ENCODE measurements around the gene SCN1A.
"Not testable (repeated sequence)": the region's sequence is repeated elsewhere in the genome, so short reads cannot be mapped to it uniquely, and the experiment has no call there.

Gene SCN1A

GRCh38 chr2:166127217-166128155, at the start of gene SCN1A:
SCN1A (minus strand) TSS chr2:166128020; CDS start chr2:166073621, 54,399 bp downstream.
- no peak for DNase-seq

- no peak for DNase-seq
Observed at GRCh38 chr2:166173263-166173662, 45.4 kb upstream of the SCN1A start.

GRCh38 chr2:166171216-166171615, 43.4 kb upstream of the SCN1A start:
- DNase-seq, result no peak

- DNase-seq, result no peak
Observed at GRCh38 chr2:166170356-166170755, 42.5 kb upstream of the SCN1A start.

- no peak for DNase-seq
Observed at GRCh38 chr2:166167449-166167848, 39.6 kb upstream of the SCN1A start.

- DNase-seq, result no peak
Observed at GRCh38 chr2:166163775-166164174, 36.0 kb upstream of the SCN1A start.

GRCh38 chr2:166158546-166158945, 30.7 kb upstream of the SCN1A start:
- DNase-seq, result no peak

GRCh38 chr2:166157578-166157977, 29.8 kb upstream of the SCN1A start:
- DNase-seq, result no peak

- DNase-seq, result no peak
Observed at GRCh38 chr2:166156985-166157490, 29.2 kb upstream of the SCN1A start.

GRCh38 chr2:166155589-166155988, 27.8 kb upstream of the SCN1A start:
- no peak for DNase-seq

- DNase-seq, result no peak
Observed at GRCh38 chr2:166154685-166155338, 27.0 kb upstream of the SCN1A start.

- no peak for DNase-seq
Observed at GRCh38 chr2:166152064-166152463, 24.2 kb upstream of the SCN1A start.

GRCh38 chr2:166148500-166149400, 20.9 kb upstream of the SCN1A start:
- no peak for DNase-seq

- no peak for DNase-seq
Observed at GRCh38 chr2:166147883-166148282, 20.1 kb upstream of the SCN1A start.

- no peak for DNase-seq
Observed at GRCh38 chr2:166144071-166144470, 16.3 kb upstream of the SCN1A start.

GRCh38 chr2:166140932-166141331, 13.1 kb upstream of the SCN1A start:
- no peak for DNase-seq

- DNase-seq, result no peak
Observed at GRCh38 chr2:166140475-166140874, 12.7 kb upstream of the SCN1A start.

GRCh38 chr2:166139479-166139878, 11.7 kb upstream of the SCN1A start:
- DNase-seq, result not testable (repeated sequence)

GRCh38 chr2:166138667-166139066, 10.8 kb upstream of the SCN1A start:
- no peak for DNase-seq

GRCh38 chr2:166138144-166138543, 10.3 kb upstream of the SCN1A start:
- DNase-seq, result no peak

- DNase-seq, result no peak
Observed at GRCh38 chr2:166137331-166137730, 9.5 kb upstream of the SCN1A start.

GRCh38 chr2:166135849-166136258, 8.0 kb upstream of the SCN1A start:
- DNase-seq, result no peak

Measured in activated T-cell treated with anti-CD3 and anti-CD28 coated beads for 4 hours (primary cell).